ENCODE measurements around the gene CDKN2AIP. TPM values are rescaled to one million over a fixed set of nuclear protein-coding genes. Genes with fewer than 3 reads are reported as not detected.

Gene CDKN2AIP
- total and polyA plus RNA-seq, 10 of the 15 experiments (the other 5 are each of a cell fraction or from before 2014, with no cell fraction given) = 6.0 to 22.7 (median 15.9) TPM

GRCh38 chr4:183444214-183445096 lies at the start of gene CDKN2AIP (continued):
- TF ChIP-seq MYB (IDR thresholded peaks at IDR 0.05; ENCODE audit: borderline replicate concordance, low read depth, low read length) = no peak
- TF ChIP-seq SRF (IDR thresholded peaks at IDR 0.05; ENCODE audit: low read depth in 2 of 2, low read length in 2 of 2) = peak in 1 of 2 experiments; percentile 84; a peak in 3 of 4 replicates
- TF ChIP-seq NRF1 (conservative IDR thresholded peaks at IDR 0.05; ENCODE audit: low read depth, low read length) = no peak
- peak; percentile 71 for TF ChIP-seq SMARCA5 (IDR thresholded peaks at IDR 0.05)
- no peak for TF ChIP-seq EZH2 (IDR thresholded peaks at IDR 0.05; ENCODE audit: borderline replicate concordance, control insufficient read depth, low read depth, low read length)
- TF ChIP-seq RB1 (IDR thresholded peaks at IDR 0.05; ENCODE audit: borderline replicate concordance) = peak; percentile 47; the same call in 1 of the 2 replicates
- TF ChIP-seq BMI1 (IDR thresholded peaks at IDR 0.05; ENCODE audit: borderline replicate concordance) = no peak
- TF ChIP-seq PKNOX1 (IDR thresholded peaks at IDR 0.05) = peak; percentile 75
- TF ChIP-seq CBFB (IDR thresholded peaks at IDR 0.05; ENCODE audit: low read depth) = peak; percentile 73
- no peak for TF ChIP-seq MYC (IDR thresholded peaks at IDR 0.05; ENCODE audit: insufficient read depth, insufficient read length, insufficient replicate concordance, low read length, severe bottlenecking)
- no peak for TF ChIP-seq FOS (IDR thresholded peaks at IDR 0.05; ENCODE audit: borderline replicate concordance, extremely low read depth, insufficient read length)
- no peak for TF ChIP-seq IRF5 (IDR thresholded peaks at IDR 0.05; ENCODE audit: borderline replicate concordance)
- peak; percentile 71 to 89; a peak in 3 of 4 replicates for TF ChIP-seq BHLHE40 (IDR thresholded peaks at IDR 0.05; ENCODE audit: borderline replicate concordance in 1 of 2, low read depth in 2 of 2, low read length in 1 of 2)
- TF ChIP-seq CHD1 (IDR thresholded peaks at IDR 0.05; ENCODE audit: low read depth, low read length) = no peak
- TF ChIP-seq NR2C1 (IDR thresholded peaks at IDR 0.05) = peak; percentile 71
- no peak for TF ChIP-seq JUND (IDR thresholded peaks at IDR 0.05; ENCODE audit: low read depth, low read length)
- TF ChIP-seq IKZF2 (IDR thresholded peaks at IDR 0.05) = no peak; a peak in 1 of 4 replicates
- TF ChIP-seq GABPA (IDR thresholded peaks at IDR 0.05; ENCODE audit: low read depth) = peak; percentile 76
- 0 out of 2 replicates have a peak, but pooled peaks have one; percentile 40 for TF ChIP-seq MEF2A (IDR thresholded peaks at IDR 0.05; ENCODE audit: insufficient read depth, low read depth, low read length)
- no peak for TF ChIP-seq NFXL1 (IDR thresholded peaks at IDR 0.05; ENCODE audit: borderline replicate concordance)
- peak; percentile 96 for TF ChIP-seq DPF2 (IDR thresholded peaks at IDR 0.05)
- no peak for TF ChIP-seq ZBTB11 (CRISPR knock-in tag; IDR thresholded peaks at IDR 0.05)
- no peak for TF ChIP-seq HDAC2 (IDR thresholded peaks at IDR 0.05)
- TF ChIP-seq NFYA (IDR thresholded peaks at IDR 0.05; ENCODE audit: borderline replicate concordance, low read depth, low read length) = no peak
- TF ChIP-seq CEBPB (IDR thresholded peaks at IDR 0.05; ENCODE audit: borderline replicate concordance in 1 of 2, low read depth in 2 of 2, low read length in 2 of 2) = no peak

All from GM12878 (cell line).